Karpas-422 (cell line): Measurements from ENCODE around the gene FCER2. TPM values are rescaled to one million over a fixed set of nuclear protein-coding genes. Genes with fewer than 3 reads are reported as not detected.

Experiments
- DNase-seq: peaks from one replicate; pipeline ENCODE4 v3.0.0-alpha.2; 2015
- H2AFZ ChIP-seq: fragments of 200-600 bp; sonication (generic); 2 replicates; pipeline ENCODE4 v1.6.1; 2014; ENCODE audit warnings: antibody characterized with exemption, low read length, mixed read lengths
- H3K27ac ChIP-seq: fragments of 200-600 bp; sonication (generic); 2 replicates; pipeline ENCODE4 v1.5.1; 2014; ENCODE audit warnings: mild to moderate bottlenecking, low read length, moderate library complexity
- H3K27me3 ChIP-seq: fragments of 200-600 bp; sonication (generic); 2 replicates; pipeline ENCODE4 v1.6.1; 2014; ENCODE audit warnings: low read length, mixed read lengths
- H3K36me3 ChIP-seq: fragments of 200-600 bp; sonication (generic); 2 replicates; pipeline ENCODE4 v1.6.1; 2014; ENCODE audit warnings: low read length, mixed read lengths; ENCODE audit not compliant: insufficient read depth
- H3K4me1 ChIP-seq: fragments of 200-600 bp; sonication (generic); 2 replicates; pipeline ENCODE4 v1.6.1; 2014; ENCODE audit warnings: mild to moderate bottlenecking, low read length, mixed read lengths
- H3K4me2 ChIP-seq: fragments of 200-600 bp; sonication (generic); 2 replicates; pipeline ENCODE4 v1.6.1; 2014; ENCODE audit warnings: low read length, low read depth, mild to moderate bottlenecking; ENCODE audit not compliant: poor library complexity, severe bottlenecking
- H3K4me3 ChIP-seq: fragments of 200-600 bp; sonication (generic); 2 replicates; pipeline ENCODE4 v1.5.1; 2014; ENCODE audit warnings: mild to moderate bottlenecking, antibody characterized with exemption, low read length, mixed read lengths
- H3K79me2 ChIP-seq: fragments of 200-600 bp; sonication (generic); 2 replicates; pipeline ENCODE4 v1.6.1; 2014; ENCODE audit warnings: mild to moderate bottlenecking, low read length, mixed read lengths
- H3K9ac ChIP-seq: fragments of 200-600 bp; sonication (generic); 2 replicates; pipeline ENCODE4 v1.6.0; 2014; ENCODE audit warnings: low read length
- H3K9me2 ChIP-seq: fragments of 200-600 bp; sonication (generic), shearing (Covaris generic); replicated peaks from 2 replicates; pipeline ENCODE4 v1.6.0; 2014; ENCODE audit warnings: mild to moderate bottlenecking, low read length, moderate library complexity; ENCODE audit not compliant: insufficient read depth
- H3K9me3 ChIP-seq: fragments of 300-700, 200-600 bp; sonication (generic); 2 replicates; pipeline ENCODE4 v1.6.1; 2014; ENCODE audit warnings: low read length, mixed read lengths
- H4K20me1 ChIP-seq: fragments of 200-600 bp; sonication (generic); 2 replicates; pipeline ENCODE4 v1.6.1; 2014; ENCODE audit warnings: mild to moderate bottlenecking, antibody characterized with exemption, low read length, low read depth; ENCODE audit not compliant: insufficient read depth
- total RNA-seq: library from RNA; depleted of rRNA; stranded (reverse); fragments of >200 nt; shearing (Covaris generic); gene quantifications from 2 replicates; pipeline ENCODE4 v1.2.3, GENCODE V29; 2014; ENCODE audit warnings: low replicate concordance

The FCER2 gene
- total RNA-seq, 1 experiment from 2014 or later = not detected

DNA sequence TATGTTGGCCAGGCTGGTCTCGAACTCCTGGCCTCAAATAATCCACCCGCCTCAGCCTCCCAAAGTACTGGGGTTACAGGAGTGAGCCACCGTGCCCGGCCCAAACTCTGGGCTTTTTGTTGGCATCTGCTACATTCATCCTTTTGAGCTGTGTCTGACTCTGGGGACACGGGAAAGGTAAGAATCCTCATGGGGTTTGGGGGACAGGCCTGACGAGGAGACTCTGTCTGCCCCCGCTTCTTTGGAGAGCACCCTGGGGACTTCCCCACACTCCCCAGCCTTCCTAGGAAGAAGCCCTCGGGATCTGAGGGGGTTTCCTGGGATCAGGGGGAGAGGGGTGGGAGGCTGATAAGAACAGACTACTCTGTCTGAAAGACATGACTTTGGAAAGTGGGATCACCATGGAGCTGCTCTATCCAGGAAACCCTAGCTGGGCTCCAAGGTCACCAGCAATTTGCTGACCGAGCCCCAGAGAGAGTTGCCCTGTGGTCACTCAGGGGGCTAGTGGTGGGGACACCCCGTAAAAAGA, 8.1 kb upstream of the FCER2 start:
- Histone ChIP-seq H3K4me1 (no peaks in the 10 kb centered on the region), H2AFZ (no peak overlapping the region), H3K27ac (no peak overlapping the region)

DNA sequence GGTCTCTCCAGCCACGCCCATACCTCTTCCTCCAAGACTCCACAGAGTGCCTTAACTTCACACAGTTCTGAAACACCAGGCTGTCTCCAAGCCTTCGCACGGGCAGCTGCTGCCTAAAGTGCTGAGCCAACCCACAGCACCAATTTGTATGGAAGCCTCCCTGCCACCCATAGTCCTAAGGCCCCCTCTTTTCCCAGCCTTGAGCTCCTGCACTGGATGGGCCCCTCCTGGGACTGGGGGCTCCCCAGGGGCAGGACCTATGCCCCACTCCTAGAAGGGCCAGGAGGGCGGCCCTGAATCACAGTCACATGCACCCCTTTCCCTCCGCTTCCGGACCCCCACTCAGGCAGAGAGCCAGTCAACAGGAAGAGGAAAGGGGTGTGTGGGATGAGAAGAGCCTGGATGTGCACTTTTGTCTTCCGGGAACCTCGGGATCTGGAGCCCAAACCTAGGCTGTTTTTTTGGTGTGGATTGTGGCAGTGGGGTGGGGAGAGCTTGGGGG, 5.1 kb upstream of the FCER2 start:
- Histone ChIP-seq H3K36me3 (no peaks in the 10 kb centered on the region), H2AFZ (no peak overlapping the region), H3K9me3 (no peaks in the 10 kb centered on the region), H3K9me2 (no peaks in the 10 kb centered on the region), H3K4me3 (no peak overlapping the region), H3K27ac (no peak overlapping the region), H4K20me1 (no peaks in the 10 kb centered on the region), H3K27me3 (no peaks in the 10 kb centered on the region), H3K4me2 (no peak overlapping the region), H3K4me1 (peaks cover under 1% of the 10 kb centered on the region), H3K79me2 (no peaks in the 10 kb centered on the region), H3K9ac (no peak overlapping the region)
- DNase-seq = no peak

More for the DNA sequence above, 8.1 kb upstream of the FCER2 start:
- DNase-seq = no peak
- Histone ChIP-seq H4K20me1 (no peaks in the 10 kb centered on the region), H3K4me2 (no peak overlapping the region), H3K4me3 (no peak overlapping the region), H3K9me2 (no peaks in the 10 kb centered on the region), H3K79me2 (no peaks in the 10 kb centered on the region), H3K9me3 (no peaks in the 10 kb centered on the region), H3K9ac (no peak overlapping the region), H3K27me3 (no peaks in the 10 kb centered on the region), H3K36me3 (no peaks in the 10 kb centered on the region)

- no peak overlapping the region for H3K9ac ChIP-seq
- H2AFZ ChIP-seq = no peak overlapping the region
- H3K4me3 ChIP-seq = no peak overlapping the region
- no peaks in the 10 kb centered on the region for H3K27me3 ChIP-seq
- H3K27ac ChIP-seq = no peak overlapping the region
- no peaks in the 10 kb centered on the region for H3K9me2 ChIP-seq
- no peaks in the 10 kb centered on the region for H3K36me3 ChIP-seq
- H4K20me1 ChIP-seq = no peaks in the 10 kb centered on the region
- no peaks in the 10 kb centered on the region for H3K79me2 ChIP-seq
- H3K9me3 ChIP-seq = no peaks in the 10 kb centered on the region
- peaks cover 3% of the 10 kb centered on the region for H3K4me1 ChIP-seq
- no peak for DNase-seq
- no peak overlapping the region for H3K4me2 ChIP-seq
Observed at GRCh38 chr19:7706188-7706954, 4.4 kb upstream of the FCER2 start.

- Histone ChIP-seq H3K27me3 (no peaks in the 10 kb centered on the region), H3K79me2 (no peaks in the 10 kb centered on the region), H3K36me3 (no peaks in the 10 kb centered on the region), H3K4me2 (no peak overlapping the region), H3K4me1 (peaks cover 3% of the 10 kb centered on the region), H4K20me1 (no peaks in the 10 kb centered on the region), H3K9me3 (no peaks in the 10 kb centered on the region), H3K9ac (no peak overlapping the region), H3K4me3 (no peak overlapping the region), H3K9me2 (no peaks in the 10 kb centered on the region), H2AFZ (no peak overlapping the region), H3K27ac (no peak overlapping the region)
- no peak for DNase-seq
Observed at GRCh38 chr19:7705387-7706187, 3.7 kb upstream of the FCER2 start.

GRCh38 chr19:7704280-7705060, 2.5 kb upstream of the FCER2 start:
- Histone ChIP-seq H3K9me2 (no peaks in the 10 kb centered on the region), H2AFZ (no peak overlapping the region), H3K4me1 (peaks cover 3% of the 10 kb centered on the region), H3K4me2 (no peak overlapping the region), H3K4me3 (no peak overlapping the region), H3K27me3 (no peaks in the 10 kb centered on the region), H3K9ac (no peak overlapping the region), H3K27ac (no peak overlapping the region), H3K79me2 (no peaks in the 10 kb centered on the region), H3K36me3 (no peaks in the 10 kb centered on the region), H4K20me1 (no peaks in the 10 kb centered on the region), H3K9me3 (no peaks in the 10 kb centered on the region)
- DNase-seq = no peak

- Histone ChIP-seq H3K9me2 (no peaks in the 10 kb centered on the region), H3K9ac (no peak overlapping the region), H3K27me3 (no peaks in the 10 kb centered on the region), H3K27ac (no peak overlapping the region), H3K9me3 (no peaks in the 10 kb centered on the region), H3K4me1 (peaks cover 3% of the 10 kb centered on the region), H2AFZ (no peak overlapping the region), H3K36me3 (no peaks in the 10 kb centered on the region), H3K4me3 (no peak overlapping the region), H3K4me2 (no peak overlapping the region), H4K20me1 (no peaks in the 10 kb centered on the region), H3K79me2 (no peaks in the 10 kb centered on the region)
- no peak for DNase-seq
Observed at GRCh38 chr19:7703332-7703731, 1.4 kb upstream of the FCER2 start.

DNA sequence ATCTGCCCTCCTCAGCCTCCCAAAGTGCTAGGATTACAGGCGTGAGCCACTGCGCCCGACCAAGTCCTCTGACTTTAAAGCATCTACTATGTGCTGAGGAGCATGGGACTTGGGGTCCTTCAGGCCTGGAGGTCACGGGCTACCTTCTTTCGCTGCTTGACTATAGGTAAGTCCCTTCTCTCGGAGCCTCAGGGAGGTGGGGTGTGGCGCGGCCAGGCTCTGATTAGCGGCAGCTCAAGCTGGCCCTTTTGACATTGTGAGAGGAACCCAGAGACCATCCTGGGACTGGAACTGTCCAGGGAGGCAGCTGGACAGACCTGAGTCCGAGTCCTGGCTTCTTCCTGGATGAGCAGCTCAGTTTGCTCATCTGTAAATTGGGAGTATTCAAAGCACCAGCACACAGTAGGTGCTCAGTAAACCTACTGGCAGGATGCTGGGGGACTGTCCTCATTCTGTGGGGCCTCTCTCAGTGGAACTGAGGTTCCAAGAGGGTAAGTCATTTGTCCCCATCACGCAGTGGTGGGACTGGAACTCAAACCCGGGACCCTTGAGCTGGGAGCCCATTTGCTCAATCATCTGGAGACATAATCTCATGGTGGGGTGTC, 780 bp downstream of the FCER2 start:
- no peak overlapping the region for H3K4me2 ChIP-seq

More for the DNA sequence above, 780 bp downstream of the FCER2 start:
- no peaks in the 10 kb centered on the region for H3K27me3 ChIP-seq
- no peaks in the 10 kb centered on the region for H3K9me3 ChIP-seq
- no peaks in the 10 kb centered on the region for H3K9me2 ChIP-seq
- DNase-seq = no peak
- H3K27ac ChIP-seq = no peak overlapping the region
- H4K20me1 ChIP-seq = no peaks in the 10 kb centered on the region
- H2AFZ ChIP-seq = no peak overlapping the region
- no peak overlapping the region for H3K4me3 ChIP-seq
- H3K9ac ChIP-seq = no peak overlapping the region
- peaks cover 3% of the 10 kb centered on the region for H3K4me1 ChIP-seq
- H3K36me3 ChIP-seq = no peaks in the 10 kb centered on the region
- H3K79me2 ChIP-seq = no peaks in the 10 kb centered on the region
